HepG2 (cell line): ENCODE data around the gene GPR148. TPM values are rescaled to one million over a fixed set of nuclear protein-coding genes. Genes with fewer than 3 reads are reported as not detected.

Source experiments
- HBP1 ChIP-seq: IDR thresholded peaks from 2 replicates; pipeline ENCODE4 v1.6.1; 2016; ENCODE audit warnings: low read depth, control low read depth
- MAFK ChIP-seq, 2 experiments: IDR thresholded peaks in 1 of 2; conservative IDR thresholded peaks in 1 of 2; 2 replicates each; pipeline ENCODE4 v1.6.1; 2011; ENCODE audit warnings: improper control_type of control experiment in 2 of 2, low read length in 2 of 2
- MED13 ChIP-seq: sonication (generic); formaldehyde crosslinking; IDR thresholded peaks from 2 replicates; pipeline ENCODE4 v1.5.0; 2020; ENCODE audit warnings: missing genetic modification reagents
- MEIS1 ChIP-seq: sonication (generic); formaldehyde crosslinking; IDR thresholded peaks from 2 replicates; pipeline ENCODE4 v1.9.0; 2021; ENCODE audit warnings: mild to moderate bottlenecking, missing genetic modification reagents, moderate library complexity, borderline replicate concordance
- MNT ChIP-seq: fragments of 450-650 bp; IDR thresholded peaks from 2 replicates; pipeline ENCODE4 v1.6.1; 2016
- RBM39 ChIP-seq: fragments of 200-400 bp; formaldehyde crosslinking; IDR thresholded peaks from one replicate; pipeline ENCODE4 v1.6.1; 2018; ENCODE audit warnings: antibody characterized with exemption, mild to moderate bottlenecking, low read depth, low read length; ENCODE audit not compliant: poor library complexity, severe bottlenecking
- RNF2 ChIP-seq: fragments of 450-650 bp; conservative IDR thresholded peaks from 2 replicates; pipeline ENCODE4 v1.6.1; 2016; ENCODE audit warnings: low read depth
- STAG1 ChIP-seq: sonication (generic); formaldehyde crosslinking; IDR thresholded peaks from 2 replicates; pipeline ENCODE4 v1.4.0; 2020; ENCODE audit warnings: missing genetic modification reagents
- TAF15 ChIP-seq: fragments of 200-400 bp; formaldehyde crosslinking; IDR thresholded peaks from one replicate; pipeline ENCODE4 v1.6.1; 2018; ENCODE audit warnings: mild to moderate bottlenecking, low read depth, low read length; ENCODE audit not compliant: poor library complexity, severe bottlenecking
- TBP ChIP-seq: sonication (generic); formaldehyde crosslinking; IDR thresholded peaks from 2 replicates; pipeline ENCODE4 v1.5.0; 2020; ENCODE audit warnings: missing genetic modification reagents
- TBX2 ChIP-seq: sonication (generic); formaldehyde crosslinking; IDR thresholded peaks from 2 replicates; pipeline ENCODE4 v1.5.0; 2020; ENCODE audit warnings: missing genetic modification reagents, mild to moderate bottlenecking, borderline replicate concordance
- ZBTB25 ChIP-seq: IDR thresholded peaks from 2 replicates; pipeline ENCODE4 v1.6.1; 2018; ENCODE audit warnings: missing genetic modification reagents
- ZBTB26 ChIP-seq: IDR thresholded peaks from 2 replicates; pipeline ENCODE4 v1.6.1; 2016; ENCODE audit warnings: missing compliant biosample characterization, missing genetic modification reagents, borderline replicate concordance
- ZNF12 ChIP-seq: sonication (generic); formaldehyde crosslinking; IDR thresholded peaks from 2 replicates; pipeline ENCODE4 v1.5.0; 2020; ENCODE audit warnings: missing genetic modification reagents
- ZNF18 ChIP-seq: sonication (generic); formaldehyde crosslinking; IDR thresholded peaks from 2 replicates; pipeline ENCODE4 v1.8.0; 2022; ENCODE audit warnings: mild to moderate bottlenecking, missing genetic modification reagents; ENCODE audit not compliant: insufficient replicate concordance
- ZNF510 ChIP-seq: sonication (generic); formaldehyde crosslinking; IDR thresholded peaks from 2 replicates; pipeline ENCODE4 v1.4.0; 2020; ENCODE audit warnings: low read depth, mild to moderate bottlenecking, missing genetic modification reagents
- ZNF564 ChIP-seq: sonication (generic); formaldehyde crosslinking; IDR thresholded peaks from 2 replicates; pipeline ENCODE4 v1.8.1; 2023; ENCODE audit warnings: mild to moderate bottlenecking, missing genetic modification reagents
- ZNF574 ChIP-seq: sonication (generic); formaldehyde crosslinking; IDR thresholded peaks from 2 replicates; pipeline ENCODE4 v1.4.0; 2020; ENCODE audit warnings: missing genetic modification reagents
- ZNF720 ChIP-seq: sonication (generic); formaldehyde crosslinking; IDR thresholded peaks from 2 replicates; pipeline ENCODE4 v1.4.0; 2020; ENCODE audit warnings: missing genetic modification reagents
- polyA plus RNA-seq, 8 experiments: library from polyadenylated mRNA; depleted of rRNA in 3 of 8; stranded (reverse) in 7 of 8; unstranded in 1 of 8; fragments of >200 nt; fragmentation: Illumina TruSeq in 4 of 8; extraction: Trizol in 4 of 8; gene quantifications; 2 replicates each; pipeline versions ENCODE4 v1.2.1 to v1.2.3, GENCODE V29; 2011 to 2016; ENCODE audit warnings: low read depth in 4 of 8, missing spikeins in 1 of 8, mixed read lengths in 1 of 8; ENCODE audit not compliant: insufficient read depth in 1 of 8
- total RNA-seq, 5 experiments: library from RNA; depleted of rRNA; stranded (reverse); fragments of >200 nt; fragmentation: Illumina TruSeq; extraction: Trizol; gene quantifications; 2 replicates each; pipeline ENCODE4 v1.2.3, GENCODE V29; 2016; ENCODE audit warnings: low read depth in 1 of 5

The GPR148 gene
- total and polyA plus RNA-seq, 2 of the 13 experiments (the other 11 are each of a cell fraction or from before 2014, with no cell fraction given): not detected

- TF ChIP-seq ZNF564 (CRISPR knock-in tag) (no peak), ZBTB25 (0 out of 2 replicates have a peak, but pooled peaks have one; percentile 25), ZNF574 (CRISPR knock-in tag) (peak; percentile 76), MNT (no peak), HBP1 (no peak), ZNF12 (CRISPR knock-in tag) (no peak), TBP (CRISPR knock-in tag) (no peak), TBX2 (CRISPR knock-in tag) (peak; percentile 98), MED13 (CRISPR knock-in tag) (no peak), ZNF18 (CRISPR knock-in tag) (no peak), STAG1 (CRISPR knock-in tag) (no peak), RBM39 (no peak), ZBTB26 (CRISPR knock-in tag) (no peak; the same call in 1 of the 2 replicates), RNF2 (no peak), TAF15 (no peak), MAFK (conservative IDR thresholded peaks at IDR 0.05 in 1 of 2, IDR thresholded peaks at IDR 0.05 in 1 of 2; ENCODE audit: low read length in 2 of 2) (no peak), ZNF720 (CRISPR knock-in tag) (no peak), ZNF510 (CRISPR knock-in tag) (no peak), MEIS1 (CRISPR knock-in tag) (no peak)
Observed at GRCh38 chr2:130744287-130745117, 15.6 kb downstream of the GPR148 start (continued).
